Upper lobe of left lung (tissue), 4 donors: ENCODE results near the gene DLD.

Experiments used
- POLR2A ChIP-seq, 4 donors: fragments of 450-650 bp; IDR thresholded peaks; one replicate each; pipeline ENCODE4 v1.5.1; 2016 to 2017; ENCODE audit warnings: antibody characterized with exemption in 4 of 4, mild to moderate bottlenecking in 2 of 4
- TF ChIP-seq, protein P1 (sequence below), 6 experiments: fragments of 450-650 bp in 4 of 6; fragments of 200-600 bp in 2 of 6; sonication (generic) in 2 of 6; IDR thresholded peaks; one replicate each; pipeline ENCODE4 v1.5.1; 2016 to 2019; ENCODE audit warnings: antibody characterized with exemption in 6 of 6

DNA sequence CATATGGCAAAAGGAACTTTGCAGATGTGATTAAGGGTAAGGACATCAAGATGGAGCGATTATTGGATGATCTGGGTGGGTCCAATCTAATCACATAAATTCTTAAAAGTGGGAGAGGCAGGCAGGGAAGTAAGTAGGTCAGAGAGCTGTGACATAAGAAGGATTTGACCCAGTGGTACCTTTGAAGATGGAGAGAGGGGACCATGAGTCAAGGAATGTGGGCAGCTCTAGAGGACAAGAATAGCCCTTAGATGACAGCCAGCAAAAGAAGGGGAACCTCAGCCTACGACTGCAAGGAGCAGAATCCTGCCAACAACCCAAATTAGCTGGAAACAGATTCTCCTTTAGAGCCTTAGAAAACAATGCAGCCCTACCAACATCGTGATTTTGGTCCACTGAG is 77.5 kb downstream of the DLD start:
- TF ChIP-seq, protein P1, sequence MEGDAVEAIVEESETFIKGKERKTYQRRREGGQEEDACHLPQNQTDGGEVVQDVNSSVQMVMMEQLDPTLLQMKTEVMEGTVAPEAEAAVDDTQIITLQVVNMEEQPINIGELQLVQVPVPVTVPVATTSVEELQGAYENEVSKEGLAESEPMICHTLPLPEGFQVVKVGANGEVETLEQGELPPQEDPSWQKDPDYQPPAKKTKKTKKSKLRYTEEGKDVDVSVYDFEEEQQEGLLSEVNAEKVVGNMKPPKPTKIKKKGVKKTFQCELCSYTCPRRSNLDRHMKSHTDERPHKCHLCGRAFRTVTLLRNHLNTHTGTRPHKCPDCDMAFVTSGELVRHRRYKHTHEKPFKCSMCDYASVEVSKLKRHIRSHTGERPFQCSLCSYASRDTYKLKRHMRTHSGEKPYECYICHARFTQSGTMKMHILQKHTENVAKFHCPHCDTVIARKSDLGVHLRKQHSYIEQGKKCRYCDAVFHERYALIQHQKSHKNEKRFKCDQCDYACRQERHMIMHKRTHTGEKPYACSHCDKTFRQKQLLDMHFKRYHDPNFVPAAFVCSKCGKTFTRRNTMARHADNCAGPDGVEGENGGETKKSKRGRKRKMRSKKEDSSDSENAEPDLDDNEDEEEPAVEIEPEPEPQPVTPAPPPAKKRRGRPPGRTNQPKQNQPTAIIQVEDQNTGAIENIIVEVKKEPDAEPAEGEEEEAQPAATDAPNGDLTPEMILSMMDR (IDR thresholded peaks at IDR 0.05) = no peak
- TF ChIP-seq POLR2A (IDR thresholded peaks at IDR 0.05) = no peak
